ENCODE measurements around the gene ARHGEF40.
"Not testable (repeated sequence)": the region's sequence is repeated elsewhere in the genome, so short reads cannot be mapped to it uniquely, and the experiment has no call there.

ARHGEF40 gene

GRCh38 chr14:21040370-21040925, 29.7 kb upstream of the ARHGEF40 start:
- no peak for DNase-seq

GRCh38 chr14:21040941-21041340, 29.2 kb upstream of the ARHGEF40 start:
- DNase-seq = not testable (repeated sequence)

GRCh38 chr14:21041676-21042433, 28.2 kb upstream of the ARHGEF40 start, which contains the start of gene RNASE7:
TSS of gene RNASE7 (plus strand) at chr14:21042362. CDS start at chr14:21042993, 631 bp downstream.
- DNase-seq = no peak

GRCh38 chr14:21042918-21043317, 27.2 kb upstream of the ARHGEF40 start:
- no peak for DNase-seq

- no peak for DNase-seq
Measured at GRCh38 chr14:21043387-21043973, 26.6 kb upstream of the ARHGEF40 start.

GRCh38 chr14:21043974-21044618, 26.0 kb upstream of the ARHGEF40 start:
- no peak for DNase-seq

GRCh38 chr14:21047378-21047781, 22.7 kb upstream of the ARHGEF40 start:
- DNase-seq = no peak

- DNase-seq = no peak
Measured at GRCh38 chr14:21048638-21049037, 21.5 kb upstream of the ARHGEF40 start.

- no peak for DNase-seq
Measured at GRCh38 chr14:21049271-21049673, 20.8 kb upstream of the ARHGEF40 start.

GRCh38 chr14:21050597-21050996, 19.5 kb upstream of the ARHGEF40 start:
- DNase-seq = no peak

- no peak for DNase-seq
Measured at GRCh38 chr14:21053184-21054122, 16.7 kb upstream of the ARHGEF40 start.

GRCh38 chr14:21054123-21054767, 15.9 kb upstream of the ARHGEF40 start:
- DNase-seq = no peak

GRCh38 chr14:21054768-21055145, 15.3 kb upstream of the ARHGEF40 start:
- no peak for DNase-seq

GRCh38 chr14:21055432-21056117, 14.5 kb upstream of the ARHGEF40 start:
- DNase-seq = no peak

GRCh38 chr14:21056520-21057163, 13.5 kb upstream of the ARHGEF40 start:
- DNase-seq = no peak

- DNase-seq = no peak
Measured at GRCh38 chr14:21057803-21058675, 12.1 kb upstream of the ARHGEF40 start, which contains the start of gene RNASE8. TSS of gene RNASE8 (plus strand) at chr14:21057822. CDS start at chr14:21057893, 71 bp downstream.

- DNase-seq = no peak
Measured at GRCh38 chr14:21058903-21059302, 11.2 kb upstream of the ARHGEF40 start.

- no peak for DNase-seq
Measured at GRCh38 chr14:21059842-21060613, 10.1 kb upstream of the ARHGEF40 start.

Measured in left hindlimb (tissue), 1 donor.